ENCODE measurements around the gene PRPH2. TPM values are rescaled to one million over a fixed set of nuclear protein-coding genes. Genes with fewer than 3 reads are reported as not detected.

The PRPH2 gene
- total and polyA plus RNA-seq, 2 donors (not counting 1 experiment from before 2014, with no cell fraction given) = 0.03 to 0.15 TPM

- peaks cover 13% of the 10 kb centered on the region for H3K4me1 Mint-ChIP-seq
- DNase-seq = no peak
- POLR2A ChIA-PET = interaction anchor here (0.7 to 0.8 kb wide), 2 partner anchors 11 to 36 kb away, joined by 4 to 7 read pairs; no protein-coding TSS in a partner anchor
Observed at GRCh38 chr6:42758756-42759430, 36.5 kb upstream of the PRPH2 start.

More at GRCh38 chr6:42758756-42759430, 36.5 kb upstream of the PRPH2 start:
- Histone ChIP-seq H3K9ac (ENCODE audit: low read length) (no peak overlapping the region), H3K79me2 (ENCODE audit: control insufficient read depth, insufficient read depth, low read length) (peaks cover 63% of the 10 kb centered on the region), H3K4me2 (replicated peaks; ENCODE audit: low read depth, low read length, poor library complexity, severe bottlenecking) (no peak overlapping the region), H3K36me3 (replicated peaks in 1 of 2; ENCODE audit: control extremely low read depth in 1 of 2, control insufficient read depth in 1 of 2, extremely low read depth in 1 of 2, insufficient read depth in 2 of 2, low read length in 1 of 2) (peaks cover 8 to 17% of the 10 kb centered on the region in 2 experiments), H3K27ac (ENCODE audit: low read length in 2 of 2) (no peak overlapping the region), H3K4me1 (ENCODE audit: control insufficient read depth in 2 of 2, insufficient read depth in 2 of 2, low read length in 2 of 2) (peaks cover 0 to 8% of the 10 kb centered on the region in 2 donors), H3K4me3 (ENCODE audit: control extremely low read depth in 1 of 5, extremely low read depth in 1 of 5, insufficient read depth in 1 of 5, low read depth in 2 of 5, low read length in 4 of 5) (no peak overlapping the region), H3K27me3 (replicated peaks in 1 of 4; ENCODE audit: control extremely low read depth in 1 of 4, control insufficient read depth in 3 of 4, insufficient read depth in 4 of 4, low read length in 3 of 4) (no peaks in the 10 kb centered on the region), H4K20me1 (ENCODE audit: control insufficient read depth, insufficient read depth, low read length, poor library complexity, severe bottlenecking) (peaks cover 32% of the 10 kb centered on the region), H2AFZ (ENCODE audit: insufficient read depth, low read depth, low read length, poor library complexity, severe bottlenecking) (no peak overlapping the region), H3K9me3 (ENCODE audit: control extremely low read depth in 1 of 3, control insufficient read depth in 2 of 3, insufficient read depth in 1 of 3, low read length in 2 of 3) (no peaks in the 10 kb centered on the region)
- no peak for ATAC-seq (ENCODE audit: low read depth)
- WGBS (ENCODE audit: insufficient coverage) = 93% methylated on average over 3 of the region's 3 CpGs
- TF ChIP-seq EZH2 (IDR thresholded peaks at IDR 0.05; ENCODE audit: borderline replicate concordance, insufficient read depth, low read depth, low read length, poor library complexity, severe bottlenecking) (no peak), CTCF (IDR thresholded peaks at IDR 0.05) (no peak)
- H3K27me3 Mint-ChIP-seq = no peaks in the 10 kb centered on the region
- intact Hi-C loops (cut with micrococcal nuclease) = no loop called here
- no peak overlapping the region for H3K27ac Mint-ChIP-seq
- CTCF ChIA-PET = no interaction called here
- no peaks in the 10 kb centered on the region for H3K9me3 Mint-ChIP-seq (ENCODE audit: insufficient read depth)
- no peak overlapping the region for H3K4me3 Mint-ChIP-seq

Measured in B cell (primary cell).